Skeletal muscle satellite cell (primary cell): Measurements from ENCODE around the gene PDIA2.
"Not testable (repeated sequence)": the region's sequence is repeated elsewhere in the genome, so short reads cannot be mapped to it uniquely, and the experiment has no call there.

Experiments used
- H3K27me3 ChIP-seq: 2 replicates; pipeline ENCODE4 v1.7.0; 2013; ENCODE audit warnings: low read length; ENCODE audit not compliant: control insufficient read depth, insufficient read depth
- H3K36me3 ChIP-seq: 2 replicates; pipeline ENCODE4 v1.7.0; 2013; ENCODE audit warnings: mild to moderate bottlenecking, control low read depth, low read length; ENCODE audit not compliant: insufficient read depth
- H3K4me1 ChIP-seq: 2 replicates; pipeline ENCODE4 v1.7.0; 2013; ENCODE audit warnings: low read length; ENCODE audit not compliant: control insufficient read depth, insufficient read depth
- H3K4me2 ChIP-seq: 2 replicates; pipeline ENCODE4 v1.7.0; 2013; ENCODE audit warnings: mild to moderate bottlenecking, low read length
- H3K4me3 ChIP-seq: 2 replicates; pipeline ENCODE4 v1.7.0; 2013; ENCODE audit warnings: low read length
- H3K9ac ChIP-seq: 2 replicates; pipeline ENCODE4 v1.7.0; 2013; ENCODE audit warnings: mild to moderate bottlenecking, low read depth, low read length, moderate library complexity
- H3K9me3 ChIP-seq: replicated peaks from 2 replicates; pipeline ENCODE4 v1.7.0; 2013; ENCODE audit warnings: mild to moderate bottlenecking, control low read depth, low read length

Gene PDIA2

DNA sequence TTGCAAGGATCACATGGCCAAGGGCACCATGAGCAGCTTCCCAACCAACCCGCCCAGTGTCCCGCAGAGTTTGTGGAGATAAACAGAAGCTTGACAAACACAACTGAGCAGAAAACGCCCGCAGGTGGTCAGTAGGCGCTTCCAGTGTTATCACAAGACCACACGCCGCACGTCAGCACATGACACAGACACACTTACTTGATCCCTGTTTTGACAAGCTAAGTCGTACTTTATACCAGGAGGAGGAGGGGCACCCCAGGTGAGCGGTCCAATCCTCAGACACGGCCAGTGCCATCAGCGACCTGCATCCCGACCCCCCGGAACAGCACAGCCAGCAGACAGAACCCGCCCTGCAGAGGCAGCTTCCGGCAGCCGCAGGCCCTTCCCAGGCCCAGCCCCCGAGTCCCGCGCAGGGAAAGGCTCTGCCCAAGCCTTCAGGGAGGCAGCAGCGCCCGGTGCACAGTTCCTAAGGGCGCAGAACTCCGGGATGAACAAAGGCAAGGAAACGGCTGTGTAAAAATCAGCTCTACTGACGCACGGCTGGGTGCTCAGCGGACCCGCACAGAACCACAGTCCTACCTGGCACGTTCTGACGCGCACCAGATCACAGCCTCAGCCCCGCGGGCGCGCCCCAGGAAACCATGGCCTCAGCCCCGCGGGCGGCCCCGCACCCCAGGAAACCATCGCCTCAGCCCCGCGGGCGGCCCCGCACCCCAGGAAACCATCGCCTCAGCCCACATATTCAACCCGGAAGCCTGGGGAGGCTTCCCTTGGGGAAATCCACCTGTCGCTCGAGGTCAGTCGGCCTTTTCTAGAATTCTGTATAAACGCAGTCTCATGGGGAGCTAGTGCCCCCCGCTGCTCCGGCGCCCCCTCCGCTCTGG lies 41.7 kb downstream of the PDIA2 start:
- Histone ChIP-seq H3K4me1 (peaks cover 13% of the 10 kb centered on the region), H3K4me2 (no peak overlapping the region), H3K27me3 (no peaks in the 10 kb centered on the region), H3K9me3 (no peaks in the 10 kb centered on the region), H3K9ac (no peak overlapping the region), H3K36me3 (no peaks in the 10 kb centered on the region), H3K4me3 (no peak overlapping the region)

DNA sequence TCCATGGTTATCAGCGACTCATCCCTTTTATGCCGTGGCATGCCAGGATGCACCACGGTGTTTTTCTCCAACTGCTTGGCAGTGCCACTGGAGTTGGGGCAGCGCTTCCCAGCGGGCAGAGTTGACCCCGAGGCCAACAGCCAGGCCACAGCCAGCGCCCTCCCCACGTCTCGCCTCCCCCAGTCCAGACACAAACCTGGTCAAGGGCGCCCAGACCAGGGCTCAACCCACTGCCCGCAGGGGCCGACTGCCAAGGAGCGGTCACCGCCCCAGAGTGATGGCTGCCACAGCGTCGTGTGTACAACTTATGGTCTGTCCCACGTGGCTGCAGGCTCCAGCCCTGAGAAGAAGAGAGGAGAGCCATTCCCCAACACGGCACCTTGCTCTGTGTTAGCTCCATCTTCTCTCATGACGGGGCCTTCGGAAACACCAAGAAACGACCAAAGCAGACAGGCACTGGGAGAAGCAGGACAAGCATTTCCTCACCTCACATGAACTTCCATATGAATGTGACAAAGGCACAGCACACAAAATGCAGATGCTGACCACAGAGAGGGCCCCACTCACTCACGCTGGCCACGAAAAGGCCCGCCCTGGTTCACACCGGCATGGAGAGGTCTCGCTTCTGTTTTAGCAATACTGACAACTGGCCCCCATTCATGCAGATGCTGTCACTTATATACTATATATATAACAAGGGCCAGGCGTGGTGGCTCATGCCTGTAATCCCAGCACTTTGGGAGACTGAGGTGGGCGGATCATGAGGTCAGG lies 42.6 kb downstream of the PDIA2 start:
- no peak overlapping the region for H3K4me3 ChIP-seq
- H3K4me2 ChIP-seq = no peak overlapping the region
- H3K9me3 ChIP-seq = no peaks in the 10 kb centered on the region
- no peaks in the 10 kb centered on the region for H3K27me3 ChIP-seq
- H3K4me1 ChIP-seq = peaks cover 13% of the 10 kb centered on the region
- no peaks in the 10 kb centered on the region for H3K36me3 ChIP-seq
- H3K9ac ChIP-seq = no peak overlapping the region

DNA sequence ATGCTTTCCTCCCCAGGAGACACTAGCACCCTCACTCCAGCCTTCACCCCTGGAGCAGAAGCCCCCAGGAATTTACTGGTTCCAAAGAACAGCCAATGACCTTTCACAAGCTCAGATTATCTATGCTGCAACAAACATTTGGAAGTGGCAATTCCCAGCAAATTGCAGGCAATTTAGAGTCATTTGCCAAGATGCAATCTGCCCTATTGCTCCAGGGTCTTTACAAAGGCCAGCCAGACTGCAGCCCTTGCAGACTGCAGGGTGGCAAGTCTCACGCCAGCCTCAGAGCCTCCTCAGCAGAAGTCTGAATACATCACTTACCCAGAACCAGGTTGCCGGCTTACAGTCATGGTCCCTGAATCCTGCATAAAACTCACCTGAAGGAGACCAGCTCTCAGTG lies 47.8 kb downstream of the PDIA2 start:
- H3K36me3 ChIP-seq = no peaks in the 10 kb centered on the region
- H3K4me1 ChIP-seq = peaks cover 13% of the 10 kb centered on the region
- no peaks in the 10 kb centered on the region for H3K9me3 ChIP-seq
- no peak overlapping the region for H3K4me2 ChIP-seq
- no peak overlapping the region for H3K9ac ChIP-seq
- H3K27me3 ChIP-seq = no peaks in the 10 kb centered on the region
- no peak overlapping the region for H3K4me3 ChIP-seq

DNA sequence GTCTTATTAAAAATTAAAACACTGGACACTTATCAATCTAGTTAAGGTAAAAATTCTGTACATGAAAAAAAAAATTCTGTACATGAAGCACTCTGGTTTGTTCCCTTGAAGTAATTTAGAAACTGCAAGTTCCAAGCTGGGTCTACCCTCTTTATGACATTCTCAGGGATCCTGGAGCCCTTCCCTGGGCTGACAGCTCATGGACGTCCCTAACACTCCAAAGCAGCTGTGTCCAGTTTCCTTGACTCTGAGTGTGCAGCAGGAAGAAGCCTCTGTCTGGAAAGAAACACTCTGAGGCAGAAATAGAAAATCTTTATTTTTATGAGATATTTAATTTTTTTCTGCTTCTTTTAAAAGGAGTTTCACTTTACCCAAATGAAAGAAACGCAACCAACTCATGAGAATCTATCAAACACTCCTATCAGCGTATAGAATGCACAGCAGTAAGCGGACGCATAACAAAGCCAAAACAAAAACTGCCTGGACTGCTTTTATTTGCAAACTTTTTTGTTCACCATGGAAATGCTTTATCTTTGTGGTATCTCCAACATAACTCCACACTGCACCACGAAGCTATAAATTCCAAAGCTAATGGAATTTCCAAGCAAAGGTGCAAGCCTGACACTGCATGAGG lies 48.3 kb downstream of the PDIA2 start:
- not testable (repeated sequence) for H3K4me3 ChIP-seq, H3K9ac ChIP-seq, H3K9me3 ChIP-seq, H3K36me3 ChIP-seq, H3K4me2 ChIP-seq, H3K27me3 ChIP-seq
- peaks cover 13% of the 10 kb centered on the region for H3K4me1 ChIP-seq

DNA sequence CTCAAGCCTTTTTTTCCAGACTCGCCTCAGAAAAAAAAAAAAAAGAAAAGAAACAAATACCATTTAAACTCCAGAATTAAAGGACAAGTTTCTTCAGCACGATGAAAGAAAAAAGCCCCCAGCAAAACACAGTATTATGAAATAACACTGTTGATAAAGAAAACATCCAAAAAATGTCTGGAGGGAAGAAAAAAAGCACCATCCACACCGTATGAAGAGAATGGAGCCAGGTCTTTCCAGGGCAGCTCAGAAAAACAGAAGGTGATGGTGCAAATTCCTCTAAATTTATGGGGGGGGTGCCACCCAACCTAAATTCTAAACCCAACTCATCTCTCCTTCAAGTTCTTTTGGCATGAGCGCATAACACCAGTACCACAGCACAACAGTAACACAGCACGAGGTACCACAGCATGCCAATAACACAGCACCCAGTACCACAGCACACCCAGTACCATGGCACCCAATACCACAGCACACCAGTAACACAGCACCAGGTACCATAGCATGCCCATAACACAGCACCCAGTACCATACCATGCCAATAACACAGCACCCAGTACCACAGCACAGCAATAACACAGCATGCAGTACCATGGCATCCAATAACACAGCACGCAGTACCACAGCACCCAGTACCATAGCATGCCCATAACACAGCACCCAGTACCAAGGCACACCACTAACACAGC lies 50.6 kb downstream of the PDIA2 start:
- H3K4me1 ChIP-seq = peaks cover 11% of the 10 kb centered on the region
- no peak overlapping the region for H3K4me2 ChIP-seq
- H3K27me3 ChIP-seq = no peaks in the 10 kb centered on the region
- H3K36me3 ChIP-seq = no peaks in the 10 kb centered on the region
- H3K4me3 ChIP-seq = no peak overlapping the region
- H3K9ac ChIP-seq = no peak overlapping the region
- H3K9me3 ChIP-seq = no peaks in the 10 kb centered on the region

DNA sequence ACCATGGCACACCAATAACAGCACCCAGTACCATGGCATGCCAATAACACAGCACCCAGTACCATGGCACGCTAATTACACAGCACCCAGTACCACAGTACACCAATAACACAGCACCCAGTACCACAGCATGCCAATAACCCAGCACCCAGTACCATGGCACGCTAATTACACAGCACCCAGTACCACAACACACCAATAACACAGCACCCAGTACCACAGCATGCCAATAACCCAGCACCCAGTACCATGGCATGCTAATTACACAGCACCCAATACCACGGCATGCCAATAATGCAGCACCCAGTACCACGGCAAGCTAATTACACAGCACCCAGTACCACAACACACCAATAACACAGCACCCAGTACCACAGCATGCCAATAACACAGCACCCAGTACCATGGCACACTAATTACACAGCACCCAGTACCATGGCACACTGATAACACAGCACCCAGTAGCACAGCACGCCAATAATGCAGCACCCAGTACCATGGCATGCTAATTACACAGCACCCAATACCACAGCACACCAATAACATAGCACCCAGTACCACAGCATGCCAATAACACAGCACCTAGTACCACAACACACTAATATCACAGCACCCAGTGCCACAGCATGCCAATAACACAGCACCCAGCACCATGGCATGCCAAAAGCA lies 51.3 kb downstream of the PDIA2 start:
- not testable (repeated sequence) for H3K4me3 ChIP-seq, H3K9me3 ChIP-seq, H3K4me2 ChIP-seq, H3K36me3 ChIP-seq, H3K9ac ChIP-seq, H3K27me3 ChIP-seq
- H3K4me1 ChIP-seq = peaks cover 11% of the 10 kb centered on the region

DNA sequence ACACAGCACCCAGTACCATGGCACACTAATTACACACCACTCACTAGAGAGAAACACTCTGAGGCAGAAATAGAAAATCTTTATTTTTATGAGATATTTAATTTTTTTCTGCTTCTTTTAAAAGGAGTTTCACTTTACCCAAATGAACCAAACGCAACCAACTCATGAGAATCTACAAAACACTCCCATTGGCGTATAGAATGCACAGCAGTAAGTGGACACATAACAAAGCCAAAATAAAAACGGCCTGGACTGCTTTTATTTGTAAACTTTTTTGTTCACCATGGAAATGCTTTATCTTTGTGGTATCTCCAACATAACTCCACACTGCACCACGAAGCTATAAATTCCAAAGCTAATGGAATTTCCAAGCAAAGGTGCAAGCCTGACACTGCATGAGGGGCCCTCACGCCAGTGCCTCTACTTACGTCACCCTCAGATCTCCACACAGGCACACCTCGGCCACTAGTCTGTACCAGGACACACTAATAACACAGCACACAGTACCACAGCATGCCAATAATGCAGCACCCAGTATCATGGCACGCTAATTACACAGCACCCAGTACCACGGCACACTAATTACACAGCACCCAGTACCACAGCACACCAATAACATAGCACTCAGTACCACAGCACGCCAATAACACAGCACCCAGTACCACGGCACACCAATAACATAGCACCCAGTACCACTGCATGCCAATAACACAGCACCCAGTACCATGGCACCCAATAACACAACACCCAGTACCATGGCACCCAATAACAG lies 52.1 kb downstream of the PDIA2 start:
- H3K27me3 ChIP-seq, H3K4me2 ChIP-seq, H3K9me3 ChIP-seq, H3K9ac ChIP-seq, H3K36me3 ChIP-seq, H3K4me3 ChIP-seq: not testable (repeated sequence)
- peaks cover 11% of the 10 kb centered on the region for H3K4me1 ChIP-seq

DNA sequence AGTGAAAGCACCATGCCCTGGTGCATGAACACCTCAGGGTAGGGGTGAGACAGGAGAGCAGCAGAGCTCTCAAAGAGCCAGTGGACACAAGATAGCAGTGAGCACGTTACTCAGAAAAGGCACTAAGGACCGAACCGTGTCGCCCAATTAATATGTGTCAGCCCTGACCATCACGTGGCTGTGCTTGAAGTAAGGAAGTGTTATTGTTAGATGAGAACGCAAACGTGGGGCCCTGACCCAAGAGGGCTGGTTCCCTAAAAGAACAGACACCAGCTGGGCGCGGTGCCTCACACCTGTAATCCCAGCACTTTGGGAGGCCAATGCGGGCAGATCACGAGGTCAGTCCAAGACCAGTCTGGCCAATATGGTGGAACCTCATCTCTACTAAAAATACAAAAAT lies 53.3 kb downstream of the PDIA2 start:
- H3K4me1 ChIP-seq = peaks cover 11% of the 10 kb centered on the region

More for the DNA sequence above, 53.3 kb downstream of the PDIA2 start:
- Histone ChIP-seq H3K9ac (no peak overlapping the region), H3K36me3 (no peaks in the 10 kb centered on the region), H3K4me3 (no peak overlapping the region), H3K9me3 (no peaks in the 10 kb centered on the region), H3K4me2 (no peak overlapping the region), H3K27me3 (no peaks in the 10 kb centered on the region)
